PC-3 (cell line): ENCODE measurements around the gene PSG5. TPM values are rescaled to one million over a fixed set of nuclear protein-coding genes. Genes with fewer than 3 reads are reported as not detected.
"Not testable (repeated sequence)": the region's sequence is repeated elsewhere in the genome, so short reads cannot be mapped to it uniquely, and the experiment has no call there.

ENCODE experiments used
- ATAC-seq: fragments of 200-7000 bp; cut with Tn5 transposase; 2 replicates; pipeline ENCODE4 v1.9.1; 2020; ENCODE audit warnings: mild to moderate bottlenecking, moderate library complexity
- Bru-seq: library from RNA; stranded (reverse); fragments of 400-500 nt; gene quantifications from one replicate; lab custom pipeline; 2021; lab: Mats Ljungman, UMichigan
- BruChase-seq, 2 experiments: library from RNA; stranded (reverse); fragments of 400-500 nt; gene quantifications; one replicate each; lab custom pipeline; 2021; lab: Mats Ljungman, UMichigan
- BruUV-seq: library from RNA; stranded (reverse); fragments of 400-500 nt; replicated peaks from 2 replicates; lab custom pipeline; 2021; lab: Mats Ljungman, UMichigan
- CTCF ChIA-PET: fragments of 300-600 bp; sonication (Branson Sonifier 250); formaldehyde crosslinking; loops from one replicate; lab custom pipeline; 2022; ENCODE audit warnings: antibody characterized with exemption; lab: Charles Lee
- POLR2A ChIA-PET: fragments of 300-600 bp; sonication (Branson Sonifier 250); formaldehyde crosslinking; loops from one replicate; lab custom pipeline; 2022; ENCODE audit warnings: antibody characterized with exemption; ENCODE audit not compliant: unreplicated experiment; lab: Charles Lee
- DNase-seq: peaks from one replicate; pipeline ENCODE4 v3.0.0-alpha.2; 2015
- H2AFZ ChIP-seq: fragments of 300-600 bp; sonication (generic); 2 replicates; pipeline ENCODE4 v1.6.0; 2016; ENCODE audit warnings: antibody characterized with exemption, low read length
- H3F3A ChIP-seq: fragments of 300-600 bp; sonication (generic); one replicate; pipeline ENCODE4 v1.6.0; 2017; ENCODE audit warnings: antibody characterized with exemption, low read length, control low read depth, mild to moderate bottlenecking; ENCODE audit not compliant: unreplicated experiment
- H3K27ac ChIP-seq: fragments of 300-600 bp; sonication (generic); 2 replicates; pipeline ENCODE4 v1.5.1; 2016; ENCODE audit warnings: mild to moderate bottlenecking, low read length
- H3K27me3 ChIP-seq: fragments of 300-600 bp; sonication (generic); 2 replicates; pipeline ENCODE4 v1.6.1; 2016; ENCODE audit warnings: low read length, mixed read lengths
- H3K36me3 ChIP-seq: fragments of 300-600 bp; sonication (generic); 2 replicates; pipeline ENCODE4 v1.6.1; 2016; ENCODE audit warnings: low read depth, mixed run types, low read length, mixed read lengths
- H3K4me1 ChIP-seq: fragments of 300-600 bp; sonication (generic); 2 replicates; pipeline ENCODE4 v1.5.1; 2016; ENCODE audit warnings: low read length; ENCODE audit not compliant: insufficient read depth
- H3K4me2 ChIP-seq: fragments of 300-600 bp; sonication (generic); 2 replicates; pipeline ENCODE4 v1.6.0; 2016; ENCODE audit warnings: low read length
- H3K4me3 ChIP-seq: fragments of 300-600 bp; sonication (generic); 2 replicates; pipeline ENCODE4 v1.5.1; 2016; ENCODE audit warnings: mild to moderate bottlenecking, low read length, mixed read lengths
- H3K79me2 ChIP-seq: fragments of 300-600 bp; sonication (generic); 2 replicates; pipeline ENCODE4 v1.6.1; 2017; ENCODE audit warnings: low read length, mixed read lengths
- H3K9ac ChIP-seq: fragments of 300-600 bp; sonication (generic); 2 replicates; pipeline ENCODE4 v1.6.0; 2016; ENCODE audit warnings: mild to moderate bottlenecking, low read length
- H3K9me2 ChIP-seq: fragments of 300-600 bp; sonication (generic); replicated peaks from 2 replicates; pipeline ENCODE4 v1.6.1; 2016; ENCODE audit warnings: mixed run types, low read length, mixed read lengths
- H3K9me3 ChIP-seq: fragments of 300-600 bp; sonication (generic); 2 replicates; pipeline ENCODE4 v1.6.1; 2016; ENCODE audit warnings: low read length, mixed read lengths
- H4K20me1 ChIP-seq: fragments of 300-600 bp; sonication (generic); 2 replicates; pipeline ENCODE4 v1.6.1; 2016; ENCODE audit warnings: low read length, mixed read lengths
- EZH2 ChIP-seq: fragments of 300-600 bp; sonication (generic); IDR thresholded peaks from one replicate; pipeline ENCODE4 v1.6.1; 2017; ENCODE audit warnings: antibody characterized with exemption, mild to moderate bottlenecking, low read length; ENCODE audit not compliant: unreplicated experiment
- EZH2phosphoT487 ChIP-seq: fragments of 300-600 bp; sonication (generic); IDR thresholded peaks from 2 replicates; pipeline ENCODE4 v1.6.1; 2018; ENCODE audit warnings: mild to moderate bottlenecking, antibody characterized with exemption, low read length, borderline replicate concordance
- intact Hi-C: fragments of 100-400 bp; cut with micrococcal nuclease; formaldehyde crosslinking; loops from 2 replicates; pipeline ENCODE4 v1.9.0; 2023
- long read RNA-seq: library from polyadenylated mRNA; unstranded; transcript quantifications from one replicate; pipeline ENCODE4 v2.0.0, GENCODE V29; 2021; ENCODE audit not compliant: unreplicated experiment
- total RNA-seq: library from RNA; depleted of rRNA; stranded (reverse); fragments of >200 nt; gene quantifications from 2 replicates; pipeline ENCODE4 v1.2.3, GENCODE V29; 2014; rRNA removed
- TF ChIP-seq, protein P1 (sequence below): fragments of 300-600 bp; sonication (generic); conservative IDR thresholded peaks from 2 replicates; pipeline ENCODE4 v1.5.1; 2017; ENCODE audit warnings: antibody characterized with exemption, low read depth, mild to moderate bottlenecking, low read length

PSG5 gene
- total RNA-seq, result not detected in 2 replicates
- percentile 7 among the genes with signal in this experiment for Bru-seq, nascent RNA
- percentile 4 among the genes with signal in this experiment for BruChase-seq, experiment 1, labeled RNA remaining after a 6-hour chase
- not detected for BruChase-seq, experiment 2, labeled RNA remaining after a 2-hour chase
- long read RNA-seq, result 0 reads

GRCh38 chr19:43186311-43186935 is at the start of gene PSG5:
TSS of gene PSG5 (minus strand) at chr19:43186536. CDS start at chr19:43186405, 131 bp downstream.
- H3K27ac ChIP-seq, H3K9me2 ChIP-seq, POLR2A ChIA-PET, CTCF ChIA-PET, H3K27me3 ChIP-seq, H3K4me2 ChIP-seq, ATAC-seq, H3K9ac ChIP-seq, H3K79me2 ChIP-seq, H4K20me1 ChIP-seq, intact Hi-C loops, DNase-seq, H3K36me3 ChIP-seq, H3K9me3 ChIP-seq, H2AFZ ChIP-seq, H3K4me3 ChIP-seq, BruUV-seq, H3K4me1 ChIP-seq, H3F3A ChIP-seq: not testable (repeated sequence)

GRCh38 chr19:43235686-43236085 is 49.4 kb upstream of the PSG5 start:
- H3K9me3 ChIP-seq, H3K27ac ChIP-seq, H3K4me2 ChIP-seq, H3K27me3 ChIP-seq, intact Hi-C loops, CTCF ChIA-PET, ATAC-seq, H3K79me2 ChIP-seq, H3K36me3 ChIP-seq, H3K4me3 ChIP-seq, BruUV-seq, H3K9ac ChIP-seq, H4K20me1 ChIP-seq, POLR2A ChIA-PET, H3F3A ChIP-seq, H3K9me2 ChIP-seq, H2AFZ ChIP-seq, H3K4me1 ChIP-seq: not testable (repeated sequence)
- DNase-seq, result peak; percentile 68

- H3K9ac ChIP-seq, result no peak overlapping the region
- intact Hi-C loops, result no loop called here
- DNase-seq (peak; percentile 50), ATAC-seq (no peak)
- no peaks in the 10 kb centered on the region for H3F3A ChIP-seq
- H3K4me1 ChIP-seq, result no peaks in the 10 kb centered on the region
- POLR2A ChIA-PET, result no interaction called here
- H3K9me3 ChIP-seq, result no peaks in the 10 kb centered on the region
- no peaks in the 10 kb centered on the region for H3K79me2 ChIP-seq
- CTCF ChIA-PET, result no interaction called here
- H2AFZ ChIP-seq, result no peak overlapping the region
- H3K27ac ChIP-seq, result no peak overlapping the region
- H3K36me3 ChIP-seq, result no peaks in the 10 kb centered on the region; the same call in 1 of the 2 replicates
- no peak overlapping the region for H3K4me2 ChIP-seq
- H3K9me2 ChIP-seq, result no peaks in the 10 kb centered on the region
- no peak for TF ChIP-seq EZH2
- no peak for TF ChIP-seq EZH2phosphoT487
- TF ChIP-seq, protein P1, sequence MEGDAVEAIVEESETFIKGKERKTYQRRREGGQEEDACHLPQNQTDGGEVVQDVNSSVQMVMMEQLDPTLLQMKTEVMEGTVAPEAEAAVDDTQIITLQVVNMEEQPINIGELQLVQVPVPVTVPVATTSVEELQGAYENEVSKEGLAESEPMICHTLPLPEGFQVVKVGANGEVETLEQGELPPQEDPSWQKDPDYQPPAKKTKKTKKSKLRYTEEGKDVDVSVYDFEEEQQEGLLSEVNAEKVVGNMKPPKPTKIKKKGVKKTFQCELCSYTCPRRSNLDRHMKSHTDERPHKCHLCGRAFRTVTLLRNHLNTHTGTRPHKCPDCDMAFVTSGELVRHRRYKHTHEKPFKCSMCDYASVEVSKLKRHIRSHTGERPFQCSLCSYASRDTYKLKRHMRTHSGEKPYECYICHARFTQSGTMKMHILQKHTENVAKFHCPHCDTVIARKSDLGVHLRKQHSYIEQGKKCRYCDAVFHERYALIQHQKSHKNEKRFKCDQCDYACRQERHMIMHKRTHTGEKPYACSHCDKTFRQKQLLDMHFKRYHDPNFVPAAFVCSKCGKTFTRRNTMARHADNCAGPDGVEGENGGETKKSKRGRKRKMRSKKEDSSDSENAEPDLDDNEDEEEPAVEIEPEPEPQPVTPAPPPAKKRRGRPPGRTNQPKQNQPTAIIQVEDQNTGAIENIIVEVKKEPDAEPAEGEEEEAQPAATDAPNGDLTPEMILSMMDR, result no peak; the same call in 1 of the 2 replicates
- no peak overlapping the region for H3K4me3 ChIP-seq
- H4K20me1 ChIP-seq, result no peaks in the 10 kb centered on the region
- H3K27me3 ChIP-seq, result no peaks in the 10 kb centered on the region
- BruUV-seq, result no TSS peak
Measured at GRCh38 chr19:43229315-43229714, 43.0 kb upstream of the PSG5 start.

DNA sequence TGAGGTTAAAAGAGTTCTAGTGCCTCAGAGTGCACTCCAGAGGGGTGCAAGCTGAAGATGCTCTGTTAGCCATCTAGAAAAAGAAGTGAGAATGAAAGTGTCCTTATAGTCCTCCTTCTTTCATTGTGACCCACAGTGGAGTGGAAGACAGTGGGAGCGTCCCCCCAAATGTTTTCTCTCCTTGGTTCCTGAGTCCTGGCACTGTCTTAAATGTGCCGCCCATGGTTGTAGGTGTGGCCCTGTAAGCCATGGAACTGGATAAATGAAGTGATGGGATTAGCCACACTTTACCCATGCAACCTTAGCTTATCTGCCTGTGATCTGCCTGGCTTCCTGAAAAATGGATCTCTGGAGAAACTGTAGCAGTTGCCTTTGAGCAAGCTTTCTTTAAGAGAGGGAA is 42.4 kb upstream of the PSG5 start:
- H3K27ac ChIP-seq, H2AFZ ChIP-seq, H3F3A ChIP-seq, H3K4me2 ChIP-seq, DNase-seq, H3K36me3 ChIP-seq, H3K9me2 ChIP-seq, POLR2A ChIA-PET, H4K20me1 ChIP-seq, BruUV-seq, H3K9me3 ChIP-seq, ATAC-seq, H3K4me1 ChIP-seq, CTCF ChIA-PET, H3K27me3 ChIP-seq, H3K4me3 ChIP-seq, H3K79me2 ChIP-seq, intact Hi-C loops, H3K9ac ChIP-seq: not testable (repeated sequence)

DNA sequence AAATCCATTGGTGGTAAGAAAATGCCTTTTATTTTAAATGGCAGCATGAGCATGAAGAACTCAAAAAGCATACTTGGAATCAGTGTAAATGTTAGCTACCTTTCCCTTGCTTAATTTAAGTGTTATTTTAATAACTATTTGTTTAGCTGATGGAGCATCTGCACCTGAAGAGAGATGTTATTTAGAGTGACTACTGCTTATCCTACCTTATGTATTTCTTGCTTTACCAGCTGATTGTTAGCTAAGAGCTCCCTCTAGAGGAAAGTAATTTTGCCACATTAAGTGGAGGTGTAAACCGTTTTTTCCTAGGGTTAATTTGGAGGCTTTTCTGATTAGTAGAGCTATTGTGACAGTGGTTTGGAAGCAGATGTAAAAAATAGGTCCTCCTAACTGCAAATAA is 40.6 kb upstream of the PSG5 start:
- H3F3A ChIP-seq, POLR2A ChIA-PET, H3K4me1 ChIP-seq, DNase-seq, CTCF ChIA-PET, H3K79me2 ChIP-seq, intact Hi-C loops, H3K27ac ChIP-seq, ATAC-seq, H3K4me2 ChIP-seq, H2AFZ ChIP-seq, H3K9me3 ChIP-seq, H3K4me3 ChIP-seq, BruUV-seq, H3K27me3 ChIP-seq, H3K9me2 ChIP-seq, H4K20me1 ChIP-seq, H3K9ac ChIP-seq, H3K36me3 ChIP-seq: not testable (repeated sequence)
